ENCODE measurements around the gene ESYT1.
A peak's percentile ranks its signal among the peaks of the same experiment; 100 is the strongest.

DNA sequence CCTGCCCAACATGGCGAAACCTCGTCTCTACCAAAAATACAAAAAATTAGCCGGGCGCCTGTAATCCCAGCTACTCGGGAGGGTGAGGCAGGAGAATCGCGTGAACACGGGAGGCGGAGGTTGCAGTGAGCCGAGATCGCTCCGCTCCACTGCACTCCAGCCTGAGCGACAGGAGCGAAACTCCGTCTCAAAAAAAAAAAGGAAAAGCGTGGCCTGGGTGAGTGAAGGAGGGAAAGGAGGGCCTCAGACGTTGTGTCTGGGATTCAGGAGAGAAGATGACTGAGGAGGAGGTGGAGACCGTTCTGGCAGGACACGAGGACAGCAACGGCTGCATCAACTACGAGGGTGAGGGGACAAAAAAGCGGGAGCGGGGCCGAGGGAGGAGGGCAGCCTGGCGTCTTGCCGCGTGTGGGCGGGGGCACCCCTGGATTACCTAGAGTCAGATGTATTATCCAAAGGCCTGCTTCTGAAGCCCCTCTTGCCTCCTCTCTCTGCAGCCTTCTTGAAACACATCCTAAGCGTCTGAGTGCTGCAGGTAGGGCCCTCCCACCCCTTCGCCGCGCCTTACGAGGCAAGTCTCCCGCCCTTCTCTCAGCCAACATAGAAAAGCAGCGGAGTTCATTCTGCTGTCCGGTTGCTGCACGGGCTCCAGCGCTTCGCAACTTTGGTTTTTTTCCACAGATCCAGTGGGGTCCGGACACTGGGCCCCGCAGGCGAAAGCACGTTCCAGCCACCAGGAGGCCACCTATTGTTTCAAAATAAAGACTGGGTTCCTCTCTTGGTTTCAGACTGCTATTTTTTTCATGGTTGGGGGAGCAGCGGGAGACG, 29.3 kb downstream of the ESYT1 start:
- TF ChIP-seq POLR2A (IDR thresholded peaks at IDR 0.05), result no peak
- peak in 2 of 3 donors; percentile 41 to 49 for TF ChIP-seq POLR2AphosphoS5 (IDR thresholded peaks at IDR 0.05)
- TF ChIP-seq, protein P1, sequence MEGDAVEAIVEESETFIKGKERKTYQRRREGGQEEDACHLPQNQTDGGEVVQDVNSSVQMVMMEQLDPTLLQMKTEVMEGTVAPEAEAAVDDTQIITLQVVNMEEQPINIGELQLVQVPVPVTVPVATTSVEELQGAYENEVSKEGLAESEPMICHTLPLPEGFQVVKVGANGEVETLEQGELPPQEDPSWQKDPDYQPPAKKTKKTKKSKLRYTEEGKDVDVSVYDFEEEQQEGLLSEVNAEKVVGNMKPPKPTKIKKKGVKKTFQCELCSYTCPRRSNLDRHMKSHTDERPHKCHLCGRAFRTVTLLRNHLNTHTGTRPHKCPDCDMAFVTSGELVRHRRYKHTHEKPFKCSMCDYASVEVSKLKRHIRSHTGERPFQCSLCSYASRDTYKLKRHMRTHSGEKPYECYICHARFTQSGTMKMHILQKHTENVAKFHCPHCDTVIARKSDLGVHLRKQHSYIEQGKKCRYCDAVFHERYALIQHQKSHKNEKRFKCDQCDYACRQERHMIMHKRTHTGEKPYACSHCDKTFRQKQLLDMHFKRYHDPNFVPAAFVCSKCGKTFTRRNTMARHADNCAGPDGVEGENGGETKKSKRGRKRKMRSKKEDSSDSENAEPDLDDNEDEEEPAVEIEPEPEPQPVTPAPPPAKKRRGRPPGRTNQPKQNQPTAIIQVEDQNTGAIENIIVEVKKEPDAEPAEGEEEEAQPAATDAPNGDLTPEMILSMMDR (IDR thresholded peaks at IDR 0.05), result peak in 5 of 7 experiments; percentile 57 to 77 (median 71)
- TF ChIP-seq EP300 (IDR thresholded peaks at IDR 0.05), result no peak
